HG02938 (cell line): ENCODE results near the gene RSL24D1.

ENCODE experiments used
- ATAC-seq: cut with Tn5 transposase; IDR thresholded peaks from one replicate; pipeline ENCODE4 v1.9.1; 2021; ENCODE audit warnings: mild to moderate bottlenecking, moderate library complexity; ENCODE audit not compliant: unreplicated experiment

RSL24D1 gene

DNA sequence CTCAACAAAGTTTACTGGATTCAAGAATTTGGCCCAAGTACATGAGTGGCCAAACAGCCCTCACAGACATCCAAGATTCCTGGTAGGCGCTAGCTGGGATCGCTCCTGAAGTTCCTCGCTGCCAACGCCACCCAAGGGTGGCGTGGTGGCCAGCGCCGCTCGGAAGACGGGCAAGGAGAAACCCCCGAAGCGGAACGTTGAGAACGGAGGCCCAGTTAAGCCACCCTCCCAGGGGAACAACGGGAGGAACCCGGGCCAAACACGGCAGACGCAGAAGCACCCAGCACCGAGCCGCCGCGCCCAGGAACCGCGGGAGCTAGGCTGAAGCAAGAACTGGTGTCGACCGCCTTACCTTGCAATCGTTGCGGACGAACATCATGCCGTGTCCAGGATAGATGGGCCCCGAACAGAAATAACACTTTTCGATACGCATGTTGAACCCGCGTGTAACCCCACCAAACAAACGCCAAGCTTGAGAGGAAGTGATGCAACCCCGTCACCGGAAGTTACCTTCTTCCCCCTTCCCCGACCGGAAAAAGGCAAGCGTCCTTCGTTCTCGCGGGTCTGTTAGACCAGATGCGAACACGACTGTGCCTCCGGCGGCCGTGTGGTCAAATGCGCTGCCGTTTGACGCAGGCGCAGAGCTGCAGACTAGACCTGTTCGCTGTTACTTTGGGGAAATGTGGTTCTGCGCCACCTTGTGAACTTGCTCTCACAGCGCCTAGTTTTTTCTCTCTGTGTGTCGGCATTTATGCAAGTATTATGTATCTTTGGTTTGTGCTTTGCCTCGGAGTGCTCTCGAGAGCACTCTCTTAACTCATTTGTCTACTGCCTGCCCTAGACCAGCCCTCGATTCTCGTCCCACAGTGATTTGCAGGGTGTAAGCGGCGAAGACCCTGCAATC lies at the start of gene RSL24D1:
TSS of gene RSL24D1 (minus strand) at position 484 of the 904 bp plus-strand sequence. CDS start at position 433, 51 bp downstream.
- ATAC-seq: peak; percentile 96

DNA sequence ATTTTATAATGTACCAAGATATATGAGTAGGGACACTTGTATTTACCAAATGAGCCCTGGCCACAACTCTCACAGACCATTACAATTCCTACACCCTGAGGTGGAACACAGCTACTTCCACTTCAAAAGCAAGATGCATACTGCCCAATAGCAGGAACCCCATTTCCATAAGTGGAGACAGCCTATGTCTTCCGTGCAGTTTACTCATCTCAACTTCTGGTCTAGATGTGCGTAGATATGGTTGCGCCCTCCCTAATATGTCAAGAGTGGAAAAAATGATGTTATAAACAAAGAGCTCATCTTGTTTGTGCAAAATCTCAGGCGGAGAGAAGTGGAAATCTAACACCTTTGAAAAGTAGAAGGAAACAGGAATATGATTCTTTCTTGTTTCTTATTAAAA lies 48.3 kb upstream of the RSL24D1 start:
- ATAC-seq: no peak

DNA sequence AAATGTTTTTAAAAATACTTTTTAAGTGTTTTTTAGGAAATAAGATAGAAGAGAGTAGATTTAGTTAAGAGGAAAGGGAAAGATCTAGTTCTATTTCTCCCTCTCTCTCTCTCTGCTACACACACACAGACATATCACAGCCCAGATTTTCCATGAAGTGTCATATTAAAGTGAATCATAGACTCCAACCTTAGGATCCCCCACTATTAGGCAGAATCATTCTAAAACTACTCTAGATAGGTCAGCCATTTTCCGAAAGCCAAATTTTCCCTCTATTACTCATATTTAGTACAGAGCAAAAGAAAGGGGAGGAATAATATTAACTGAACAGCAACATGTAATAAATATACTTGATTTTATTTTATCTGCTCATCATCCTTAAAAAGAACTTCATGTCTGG lies 45.1 kb upstream of the RSL24D1 start:
- ATAC-seq: no peak

DNA sequence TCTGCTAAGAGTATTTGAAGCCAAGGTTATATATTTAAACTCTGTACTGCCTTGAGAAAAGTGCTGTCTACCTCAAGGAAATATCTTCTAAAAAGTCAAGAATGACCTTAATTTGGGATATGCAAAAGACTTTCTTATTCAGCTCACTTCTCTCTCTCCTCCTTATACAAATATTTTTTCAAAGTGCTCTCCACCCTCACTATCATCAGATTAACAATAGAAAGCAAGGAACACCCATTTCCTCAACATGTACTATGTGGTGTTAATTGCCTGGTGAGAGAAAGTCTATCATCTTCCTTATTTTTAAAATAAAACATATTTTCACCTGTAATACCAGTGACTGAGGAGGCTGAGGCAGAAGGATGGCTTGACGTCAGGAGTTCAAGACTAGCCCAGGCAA lies 44.4 kb upstream of the RSL24D1 start:
- no peak for ATAC-seq

DNA sequence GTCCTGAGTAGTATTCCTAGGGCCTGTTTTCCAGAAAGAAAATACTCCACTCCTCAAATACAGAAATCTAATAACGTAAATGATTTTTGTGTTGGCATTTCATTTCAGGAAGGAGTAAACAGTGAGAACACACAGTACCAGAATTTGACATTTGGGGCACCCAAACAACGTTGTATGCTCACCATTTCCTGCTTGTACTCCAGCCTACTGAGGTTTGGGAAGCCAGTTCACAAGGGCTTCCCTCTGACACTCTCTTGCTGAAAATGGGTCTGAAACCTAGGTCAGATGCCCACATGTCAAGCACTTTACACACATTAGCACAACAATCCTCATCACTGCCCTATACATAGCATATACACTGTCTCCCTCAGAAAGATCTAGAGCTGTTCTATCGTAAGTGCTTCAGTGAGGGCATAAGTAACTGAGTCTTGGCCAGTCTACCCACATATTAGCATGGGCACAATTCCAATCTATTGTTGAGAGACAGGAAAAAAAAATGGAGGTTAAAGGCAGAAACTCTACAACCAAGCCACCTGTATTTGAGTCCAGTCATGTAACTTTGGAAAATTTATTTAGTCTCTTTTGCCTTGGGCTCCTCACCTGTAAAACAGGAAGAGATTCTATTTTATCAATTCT lies 43.5 kb upstream of the RSL24D1 start:
- no peak for ATAC-seq

DNA sequence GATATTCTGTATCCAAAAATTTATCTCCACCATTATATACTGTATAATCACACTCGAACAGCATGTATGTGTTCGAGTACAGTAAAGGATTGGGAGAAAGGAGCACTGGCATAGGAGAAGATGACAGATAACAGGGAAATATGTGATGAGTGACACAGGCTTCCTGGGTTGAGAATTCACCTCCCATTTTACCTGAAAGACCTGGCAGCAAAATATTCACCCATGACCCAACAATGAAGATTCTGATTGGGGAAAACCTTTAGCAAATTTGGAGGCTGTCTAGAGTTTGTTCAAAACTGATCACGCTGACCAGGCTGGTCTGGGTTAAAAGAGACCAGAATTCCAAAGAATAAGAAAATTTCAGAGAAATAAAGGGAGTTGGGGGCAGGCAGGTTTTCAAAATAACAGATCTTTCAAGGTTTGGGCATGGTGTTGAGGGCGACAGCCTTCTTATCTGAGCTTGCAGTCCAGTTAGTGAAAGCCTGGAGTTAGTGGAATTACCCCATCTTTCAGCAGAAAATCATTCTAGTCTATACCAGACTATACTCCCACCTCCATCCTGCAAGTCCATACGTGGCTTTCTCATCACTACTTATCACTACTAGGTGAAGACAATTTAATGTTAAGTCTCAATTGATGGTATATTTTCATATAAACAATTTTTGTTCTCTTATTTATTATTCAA lies 42.8 kb upstream of the RSL24D1 start:
- no peak for ATAC-seq

DNA sequence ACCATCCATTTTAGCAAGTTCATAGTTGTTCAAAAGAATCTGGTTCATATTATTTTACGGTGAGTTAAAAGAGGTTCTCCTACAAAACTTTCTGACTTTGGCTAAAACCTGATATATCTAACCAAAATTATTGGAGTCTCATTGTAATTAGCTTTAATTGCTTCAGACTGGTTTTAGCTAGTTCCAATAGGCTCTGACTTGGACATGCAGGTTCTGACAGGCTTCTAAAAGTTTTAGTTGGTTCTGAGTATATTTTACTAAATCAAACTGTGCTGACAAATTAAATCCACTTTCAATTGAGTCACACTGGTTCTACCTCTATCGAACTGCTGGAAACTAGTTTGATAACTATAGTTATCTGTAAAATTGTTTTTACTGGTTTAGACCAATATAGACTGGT lies 42.1 kb upstream of the RSL24D1 start:
- no peak for ATAC-seq

DNA sequence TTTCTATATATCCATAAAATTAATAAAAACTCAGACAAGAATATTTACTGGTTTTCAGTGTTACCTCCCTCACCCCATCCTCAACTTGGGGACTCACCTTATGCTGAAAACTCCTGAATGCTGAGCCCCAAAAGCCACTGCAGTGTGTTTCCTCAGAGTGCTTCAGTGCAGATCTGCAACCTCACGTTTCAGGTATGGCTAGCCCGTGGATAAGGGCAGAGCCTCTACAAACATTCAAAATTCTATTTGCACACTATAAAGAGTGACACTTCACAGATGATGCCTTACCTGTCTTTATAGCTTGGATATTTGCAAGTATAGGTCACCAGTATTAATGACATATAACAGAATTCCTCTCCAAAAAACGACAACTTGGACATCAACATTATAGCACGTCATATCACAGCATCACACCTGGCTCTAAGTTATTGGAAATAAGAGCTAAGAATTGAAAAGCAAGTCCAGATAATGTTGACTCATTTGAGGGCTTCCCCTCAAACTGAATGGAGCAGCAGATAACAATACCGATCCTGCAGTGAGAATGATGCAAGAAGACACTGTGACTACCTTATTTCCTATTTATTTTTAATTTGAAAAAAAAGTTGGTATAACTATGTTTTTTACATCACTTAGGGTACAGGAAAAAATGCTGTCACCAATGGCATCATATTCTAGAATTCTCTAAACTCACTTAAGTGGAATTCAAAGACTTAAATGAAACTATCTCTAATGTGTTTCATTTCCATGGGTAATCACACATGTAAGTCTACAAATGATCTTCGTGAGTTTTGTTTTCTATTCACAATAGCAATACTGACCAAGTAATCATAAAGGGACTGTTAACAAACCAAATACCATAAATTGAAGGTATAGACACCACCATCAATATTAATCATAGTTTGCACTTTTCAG lies 40.7 kb upstream of the RSL24D1 start:
- no peak for ATAC-seq

DNA sequence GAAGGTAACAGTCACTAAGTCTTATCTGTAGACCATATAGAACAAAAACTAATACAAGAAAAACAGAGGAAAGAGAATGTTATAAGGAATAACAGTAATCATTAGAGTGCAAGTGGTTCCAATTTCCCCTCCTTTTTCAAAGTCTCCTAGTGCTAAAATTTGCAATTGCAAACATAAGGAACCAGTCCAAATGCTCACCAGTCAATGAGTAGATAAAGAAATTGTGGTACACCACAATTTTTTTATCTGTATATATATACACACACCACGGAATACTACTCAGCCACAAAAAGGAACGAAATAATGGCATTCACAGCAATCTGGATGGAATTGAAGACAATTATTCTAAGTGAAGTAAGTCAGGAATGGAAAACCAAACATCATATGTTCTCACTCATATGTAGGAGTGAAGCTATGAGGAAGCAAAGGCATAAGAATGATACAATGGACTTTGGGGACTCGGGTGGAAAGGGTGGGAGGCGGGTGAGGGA lies 38.9 kb upstream of the RSL24D1 start:
- ATAC-seq: no peak

DNA sequence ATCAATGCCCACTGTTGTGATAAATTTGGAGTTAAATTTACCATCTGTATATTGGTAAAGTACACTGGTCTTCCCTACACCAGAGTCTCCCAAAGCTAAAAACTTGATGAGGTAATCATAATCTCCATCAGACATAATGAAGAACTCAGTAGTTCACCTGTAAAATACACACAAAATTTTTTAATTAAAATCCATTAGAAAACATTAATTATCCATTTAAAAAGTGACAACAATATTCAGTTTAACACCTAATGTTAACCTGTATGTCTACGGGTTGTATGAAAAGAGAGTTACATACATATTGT lies 38.0 kb upstream of the RSL24D1 start:
- ATAC-seq: no peak

DNA sequence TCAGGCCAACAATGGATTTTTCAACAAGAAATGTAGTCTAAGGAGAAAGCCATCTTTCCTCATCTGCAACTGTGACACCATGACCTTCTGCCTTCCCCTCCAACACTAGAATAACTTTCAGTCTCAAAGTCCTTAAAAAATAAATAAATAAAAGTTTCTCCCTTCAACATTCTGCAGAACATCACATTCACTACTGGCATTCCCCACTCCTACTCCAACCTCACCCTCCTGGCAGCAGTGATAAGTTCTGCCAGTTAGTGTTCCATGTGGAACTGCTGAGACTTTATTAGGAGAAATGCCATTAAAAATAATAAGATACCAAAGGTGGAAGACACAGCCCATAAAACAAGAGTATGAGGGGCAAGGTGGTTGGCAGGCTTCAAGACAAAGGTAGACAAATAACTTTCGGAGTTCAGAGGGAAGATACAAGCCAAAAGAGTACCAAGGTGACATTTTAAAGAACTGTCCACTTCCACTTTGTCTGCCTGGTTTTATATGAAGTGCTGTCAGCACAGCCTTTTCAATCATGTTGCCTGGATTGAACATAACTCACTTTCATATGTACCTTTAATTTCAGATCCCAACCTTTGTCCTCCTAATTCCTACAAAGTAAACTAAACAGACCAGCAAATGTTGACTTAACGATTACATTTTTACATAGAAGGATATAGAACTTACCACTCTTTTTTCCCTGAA lies 37.5 kb upstream of the RSL24D1 start:
- no peak for ATAC-seq

DNA sequence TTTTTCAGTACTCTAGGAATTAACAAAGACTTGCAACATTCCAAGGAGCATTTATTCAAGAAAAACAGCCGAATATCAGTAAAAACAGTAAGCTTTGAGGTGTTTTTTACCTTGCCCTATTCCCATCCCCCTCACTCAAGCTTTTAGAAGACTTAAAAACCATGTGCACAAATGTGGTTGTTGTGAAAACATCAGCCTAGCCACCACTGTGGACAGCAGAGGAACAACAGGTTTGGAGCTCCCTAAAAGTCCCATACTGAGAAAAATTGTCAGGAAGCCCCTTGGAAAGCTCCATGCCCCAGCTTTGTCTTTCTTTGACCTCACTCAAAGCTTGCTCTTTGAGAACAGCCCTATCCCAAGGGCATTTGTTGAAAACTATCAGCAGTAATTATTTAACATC lies 34.7 kb upstream of the RSL24D1 start:
- no peak for ATAC-seq

DNA sequence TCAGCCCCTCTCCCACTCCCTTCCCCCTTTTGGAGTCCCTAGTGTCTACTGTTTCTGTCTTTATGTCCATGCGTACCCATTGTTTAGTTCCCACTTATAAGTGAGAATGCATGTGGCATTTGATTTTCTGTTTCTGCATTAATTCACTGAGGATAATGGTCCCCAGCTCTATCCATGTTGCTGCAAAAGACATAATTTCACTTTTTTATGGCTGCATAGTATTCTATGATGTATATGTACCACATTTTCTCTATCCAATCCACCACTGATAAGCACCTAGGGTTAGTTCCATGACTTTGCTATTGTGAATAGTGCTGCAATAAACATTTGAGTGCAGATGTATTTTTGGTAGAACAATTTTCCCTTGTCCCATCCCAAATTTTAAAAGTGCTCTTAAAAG lies 34.2 kb upstream of the RSL24D1 start:
- ATAC-seq: no peak

DNA sequence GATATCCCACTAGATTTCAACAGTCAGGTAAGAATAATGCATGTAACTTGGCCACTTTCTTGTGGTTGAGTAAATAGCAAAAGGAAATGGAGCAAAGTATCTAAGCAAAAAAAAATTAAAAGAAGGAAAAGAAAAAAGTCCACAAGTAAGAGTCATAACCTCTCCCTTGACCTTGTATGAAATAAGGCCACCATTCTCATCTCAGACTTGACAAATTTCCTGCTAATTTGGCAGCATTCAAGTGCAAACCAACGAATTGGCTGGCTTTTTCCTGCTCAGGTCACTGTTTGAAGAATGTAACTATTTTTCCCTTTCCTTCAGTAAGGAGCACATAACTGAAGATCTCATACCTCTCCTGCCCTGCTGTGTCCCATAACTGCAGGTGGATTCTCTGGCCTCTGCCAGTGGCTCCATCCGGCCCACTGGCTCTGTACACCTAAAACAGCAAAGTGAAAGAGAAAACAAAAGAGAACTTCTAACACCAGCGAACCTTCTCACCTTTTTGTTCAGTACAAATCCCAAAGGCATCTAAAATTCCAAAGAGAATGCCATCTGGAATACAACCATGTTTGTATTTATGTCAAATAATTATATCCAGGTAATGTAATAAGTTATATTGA lies 33.4 kb upstream of the RSL24D1 start:
- no peak for ATAC-seq

DNA sequence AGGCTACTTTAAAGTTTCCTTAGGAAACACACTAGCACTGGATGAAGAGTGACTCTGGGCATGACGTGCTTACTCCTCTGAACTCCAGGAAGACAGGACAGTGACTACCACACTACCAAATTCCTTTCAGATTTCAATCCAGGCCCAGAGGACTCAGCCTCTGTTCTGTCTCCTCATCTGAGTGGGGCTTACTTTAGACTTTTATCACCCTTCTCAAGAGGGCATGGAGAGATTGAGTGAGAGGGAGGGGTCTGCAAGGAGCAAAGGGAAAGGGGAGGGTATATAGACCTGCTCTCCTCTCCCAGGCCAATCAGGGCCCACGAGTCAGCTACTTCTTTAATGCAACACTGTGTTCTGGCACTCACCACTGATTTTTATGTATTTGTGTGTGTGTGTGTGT lies 29.4 kb upstream of the RSL24D1 start:
- no peak for ATAC-seq

DNA sequence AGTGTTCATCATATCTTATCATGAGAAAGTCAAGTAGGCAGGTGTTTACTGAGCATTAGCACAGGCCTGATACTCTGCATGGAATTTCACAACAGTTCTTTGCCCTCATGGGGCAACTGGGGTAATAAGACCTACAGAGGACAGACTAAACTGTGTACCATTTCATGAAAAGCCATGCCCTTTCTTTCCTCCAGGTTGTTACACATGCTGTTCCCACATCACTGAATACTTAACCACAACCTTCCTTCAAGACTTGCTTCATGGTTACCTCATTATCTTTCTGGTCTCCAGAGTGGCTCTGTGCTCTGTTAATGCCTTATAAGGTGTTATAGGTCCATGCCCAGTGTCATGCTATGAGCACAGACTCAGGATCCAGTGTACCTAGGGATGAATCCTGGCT lies 28.2 kb upstream of the RSL24D1 start:
- no peak for ATAC-seq

DNA sequence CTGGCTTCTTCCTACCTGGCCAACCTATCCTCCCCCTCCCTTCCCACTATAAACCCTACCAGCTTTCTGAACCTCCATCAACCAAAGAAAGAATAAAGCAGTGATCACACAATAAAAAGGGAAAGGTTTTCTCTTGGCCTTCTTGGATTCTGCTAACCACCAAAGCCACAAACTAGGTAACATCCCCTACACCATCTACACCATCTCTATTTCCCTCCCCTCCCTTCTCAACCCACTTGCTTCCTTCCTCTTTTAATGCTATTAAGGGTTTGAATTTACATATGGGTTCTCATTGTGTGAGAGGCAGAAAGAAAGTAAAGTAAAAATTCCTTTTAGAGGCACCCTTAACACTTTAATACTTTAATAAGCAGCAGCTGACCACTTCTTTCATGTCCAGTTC lies 25.8 kb upstream of the RSL24D1 start:
- peak; percentile 63 for ATAC-seq

DNA sequence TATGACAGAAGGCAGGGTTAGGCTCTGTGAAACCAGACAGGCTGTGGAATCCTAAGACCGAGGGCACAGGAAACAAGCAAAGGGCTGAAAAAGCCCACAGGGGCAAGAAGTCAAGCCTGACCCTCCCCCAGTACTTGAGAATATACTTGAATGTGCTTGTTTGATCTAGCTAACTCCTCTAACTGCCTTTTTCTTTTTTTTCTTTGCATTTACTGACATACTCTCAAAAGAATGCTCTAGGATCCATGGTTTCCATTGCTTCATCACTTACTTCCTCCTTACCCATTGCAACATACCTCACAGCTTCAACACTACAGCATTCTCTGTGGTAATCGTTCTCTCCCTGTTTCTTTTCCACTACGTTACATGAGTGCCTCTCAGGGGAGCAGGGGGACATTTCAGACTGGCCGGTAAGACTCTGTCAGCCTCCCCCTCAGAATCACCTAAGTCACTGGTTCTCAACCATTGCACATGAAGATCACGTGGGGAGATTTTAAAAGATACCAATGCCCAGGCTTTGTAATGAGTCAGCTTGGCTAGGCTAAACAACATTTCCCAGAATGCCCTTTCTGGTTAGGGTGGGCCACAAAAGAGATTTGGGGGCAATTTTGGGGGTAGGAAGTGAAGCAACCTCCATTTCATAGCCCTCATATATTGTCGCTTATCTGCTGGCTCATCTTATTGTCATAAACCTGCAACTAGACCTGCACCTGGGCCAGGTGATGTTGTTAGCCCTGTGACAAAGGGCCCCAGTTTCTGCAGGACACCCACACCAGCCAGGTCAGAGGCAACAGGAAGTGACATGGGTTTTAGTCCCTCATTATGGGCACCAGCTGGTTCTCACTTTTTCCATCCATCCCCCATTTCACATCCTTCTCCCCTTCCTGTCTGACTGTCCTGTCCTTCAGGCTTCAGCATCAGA lies 24.6 kb upstream of the RSL24D1 start:
- peak; percentile 46 for ATAC-seq

DNA sequence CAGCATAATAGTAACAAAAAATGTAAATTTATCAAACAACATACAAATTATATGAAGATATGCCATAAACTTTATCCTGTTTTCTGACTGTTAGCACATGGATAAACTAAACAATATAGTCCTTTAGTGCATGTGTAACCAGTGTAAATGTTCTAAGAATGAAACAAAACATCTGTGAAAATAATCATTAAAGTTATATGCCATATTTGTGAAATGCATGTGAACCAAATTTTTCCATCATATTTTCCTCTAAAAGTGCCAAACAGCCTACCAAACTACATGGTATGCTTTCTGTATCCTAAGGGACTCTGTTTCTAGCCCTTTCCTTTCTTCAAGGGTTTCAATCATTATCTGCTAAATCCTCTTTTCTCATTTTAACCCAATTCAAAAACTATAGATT lies 23.9 kb upstream of the RSL24D1 start:
- ATAC-seq: no peak
